NCI-H146 treated with DMSO at 0.1 percent for 48 hours (cell line): ENCODE results near the gene MBNL1.
"Not testable (repeated sequence)": the region's sequence is repeated elsewhere in the genome, so short reads cannot be mapped to it uniquely, and the experiment has no call there.

ENCODE experiments used
- DNase-seq: peaks from one replicate; lab custom pipeline; 2025; ENCODE audit not compliant: unreplicated experiment; lab: John Stamatoyannopoulos, UW

Gene MBNL1

GRCh38 chr3:152438706-152439105 lies 170.0 kb downstream of the MBNL1 start:
- DNase-seq = no peak

GRCh38 chr3:152440243-152440642 lies 171.5 kb downstream of the MBNL1 start:
- DNase-seq = not testable (repeated sequence)

GRCh38 chr3:152443212-152444023 lies 174.7 kb downstream of the MBNL1 start:
- no peak for DNase-seq

GRCh38 chr3:152444029-152444641 lies 175.4 kb downstream of the MBNL1 start:
- no peak for DNase-seq

- DNase-seq = no peak
Observed at GRCh38 chr3:152445212-152445611, 176.5 kb downstream of the MBNL1 start.

- no peak for DNase-seq
Observed at GRCh38 chr3:152446495-152446894, 177.8 kb downstream of the MBNL1 start.

- DNase-seq = no peak
Observed at GRCh38 chr3:152447511-152447910, 178.8 kb downstream of the MBNL1 start.

- no peak for DNase-seq
Observed at GRCh38 chr3:152448091-152448490, 179.4 kb downstream of the MBNL1 start.

GRCh38 chr3:152452318-152452717 lies 183.6 kb downstream of the MBNL1 start:
- no peak for DNase-seq

- no peak for DNase-seq
Observed at GRCh38 chr3:152454076-152454875, 185.5 kb downstream of the MBNL1 start.

- DNase-seq = no peak
Observed at GRCh38 chr3:152455989-152456388, 187.3 kb downstream of the MBNL1 start.

GRCh38 chr3:152457500-152458375 lies 189.0 kb downstream of the MBNL1 start:
- DNase-seq = no peak

GRCh38 chr3:152458376-152459117 lies 189.8 kb downstream of the MBNL1 start:
- DNase-seq = no peak

GRCh38 chr3:152459118-152459515 lies 190.4 kb downstream of the MBNL1 start:
- no peak for DNase-seq

GRCh38 chr3:152459572-152459971 lies 190.8 kb downstream of the MBNL1 start:
- no peak for DNase-seq

GRCh38 chr3:152460936-152461335 lies 192.2 kb downstream of the MBNL1 start:
- DNase-seq = no peak

- DNase-seq = no peak
Observed at GRCh38 chr3:152461460-152461859, 192.7 kb downstream of the MBNL1 start.

GRCh38 chr3:152466784-152467183 lies 198.1 kb downstream of the MBNL1 start:
- DNase-seq = no peak

GRCh38 chr3:152469248-152470025 lies 200.7 kb downstream of the MBNL1 start:
- DNase-seq = no peak
